Astrocyte of the hippocampus (primary cell): ENCODE results near the gene BRK1.
"Not testable (repeated sequence)": the region's sequence is repeated elsewhere in the genome, so short reads cannot be mapped to it uniquely, and the experiment has no call there.

Source experiments
- DNase-seq: peaks from one replicate; pipeline ENCODE4 v3.0.0; 2011; ENCODE audit warnings: low read depth, low spot score

Gene BRK1

DNA sequence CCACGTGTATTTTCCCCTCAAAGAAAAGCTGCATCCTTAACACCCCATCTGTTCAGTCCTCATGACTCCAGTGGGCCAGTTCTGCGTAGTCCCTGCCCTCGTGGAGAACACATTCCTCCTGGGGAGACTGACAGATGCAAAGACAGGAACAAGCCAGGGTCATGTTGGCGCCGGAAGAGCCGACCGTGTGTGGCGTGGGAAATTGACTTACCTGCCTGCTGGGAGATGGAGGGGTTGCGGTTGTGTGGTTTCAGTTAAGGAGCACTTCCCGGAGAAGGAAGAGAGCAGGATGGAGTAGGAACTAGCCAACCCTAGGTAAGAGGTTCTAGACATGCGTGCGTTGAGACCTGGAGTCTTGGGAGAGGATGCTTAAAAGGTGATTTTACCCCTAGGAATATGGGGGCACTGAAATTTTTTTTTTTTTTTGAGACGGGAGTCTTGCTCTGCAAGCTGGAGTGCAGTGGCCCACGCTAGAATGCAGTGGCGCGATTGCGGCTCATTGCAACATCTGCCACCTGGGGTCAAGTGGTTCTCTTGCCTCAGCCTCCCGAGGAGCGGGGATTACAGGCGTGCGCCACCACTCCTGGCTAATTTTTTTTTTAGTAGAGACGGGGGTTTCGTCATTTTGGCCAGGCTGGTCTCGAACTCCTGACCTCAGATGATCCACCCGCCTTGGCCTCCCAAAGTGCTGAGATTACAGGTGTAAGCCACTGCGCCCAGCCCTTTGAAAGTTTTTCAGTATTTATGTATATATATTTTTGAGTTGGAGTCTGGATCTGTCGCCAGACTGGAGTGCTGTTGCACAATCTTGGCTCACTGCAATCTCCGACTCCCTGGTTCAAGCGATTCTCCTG lies 27.5 kb downstream of the BRK1 start:
- DNase-seq: no peak

DNA sequence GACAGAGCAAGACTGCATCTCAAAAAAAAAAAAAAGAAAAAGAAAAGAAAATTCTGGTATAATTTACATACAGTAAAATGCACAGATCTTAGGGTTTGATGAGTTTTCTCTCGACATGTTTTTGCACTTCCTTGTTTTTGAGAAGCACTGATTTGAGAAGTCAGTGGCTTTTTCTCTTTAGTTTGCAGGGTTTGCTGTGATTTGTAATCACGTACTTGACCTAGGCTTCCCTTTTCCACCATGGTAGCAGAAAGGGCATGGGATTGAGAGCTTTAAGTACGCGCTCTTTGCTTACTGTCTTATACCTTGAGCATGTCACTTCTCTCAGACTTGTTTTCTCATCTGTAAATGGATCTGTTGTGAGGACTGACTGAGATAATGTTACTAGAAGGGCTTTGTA lies 30.2 kb downstream of the BRK1 start:
- no peak for DNase-seq

- no peak for DNase-seq
Observed at GRCh38 chr3:10149226-10149625, 33.8 kb downstream of the BRK1 start.

- DNase-seq: no peak
Observed at GRCh38 chr3:10150987-10151386, 35.5 kb downstream of the BRK1 start.

DNA sequence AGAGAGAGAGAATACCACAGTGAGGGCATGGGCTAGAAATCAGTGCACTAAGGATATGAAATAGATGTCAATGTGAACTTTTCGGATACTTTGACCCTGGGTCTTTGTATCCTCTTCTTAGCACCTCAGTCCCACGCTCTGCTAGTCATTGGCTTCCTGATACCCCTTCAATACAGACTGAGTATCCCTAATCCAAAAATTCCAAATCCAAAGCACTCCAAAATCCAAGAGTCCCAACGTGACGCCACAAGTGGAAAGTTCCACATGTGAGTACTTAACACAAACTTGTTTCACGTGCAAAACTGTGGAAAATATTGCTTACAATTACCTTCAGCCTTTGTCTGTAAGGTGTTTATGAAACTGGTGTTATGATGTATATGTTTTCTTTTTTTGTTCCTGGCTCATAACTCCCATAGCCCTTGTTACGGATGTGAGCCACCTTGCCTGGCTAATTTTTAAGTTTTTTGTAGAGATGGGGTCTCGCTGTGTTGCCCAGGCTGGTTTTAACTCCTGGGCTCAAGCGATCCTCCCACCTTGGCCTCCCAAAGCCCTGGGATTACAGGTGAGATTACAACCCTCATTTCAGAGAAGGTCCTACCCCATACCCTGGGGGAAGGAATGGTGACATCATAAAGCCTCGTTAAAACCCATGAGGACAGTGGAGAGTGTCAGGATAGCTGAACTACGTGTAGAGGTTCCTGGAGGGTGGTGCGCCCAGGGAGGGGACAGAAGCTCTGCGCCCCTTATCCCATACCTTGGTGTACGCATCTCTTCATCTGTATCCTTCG lies 39.1 kb downstream of the BRK1 start:
- no peak for DNase-seq

- no peak for DNase-seq
Observed at GRCh38 chr3:10155123-10155472, 39.6 kb downstream of the BRK1 start.

DNA sequence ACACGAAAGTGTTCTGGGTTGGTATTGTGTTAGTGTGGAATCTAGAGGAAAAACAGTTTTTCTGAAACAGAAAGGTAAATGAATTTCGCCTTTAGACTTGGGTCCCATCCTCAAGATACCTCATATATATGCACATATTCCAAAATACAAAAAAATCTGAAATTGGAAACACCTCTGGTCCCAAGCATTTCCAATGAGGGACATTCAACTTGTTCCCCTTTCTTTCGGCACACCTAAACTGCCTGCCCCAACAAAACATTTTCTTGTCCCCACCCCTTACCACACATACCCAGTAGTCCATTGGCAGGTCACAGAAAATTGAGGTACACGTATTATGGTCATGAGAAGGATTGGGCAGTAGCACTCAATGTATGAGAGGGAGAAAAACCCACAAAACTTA lies 40.2 kb downstream of the BRK1 start:
- no peak for DNase-seq

GRCh38 chr3:10157031-10157430 lies 41.6 kb downstream of the BRK1 start:
- DNase-seq: no peak

DNA sequence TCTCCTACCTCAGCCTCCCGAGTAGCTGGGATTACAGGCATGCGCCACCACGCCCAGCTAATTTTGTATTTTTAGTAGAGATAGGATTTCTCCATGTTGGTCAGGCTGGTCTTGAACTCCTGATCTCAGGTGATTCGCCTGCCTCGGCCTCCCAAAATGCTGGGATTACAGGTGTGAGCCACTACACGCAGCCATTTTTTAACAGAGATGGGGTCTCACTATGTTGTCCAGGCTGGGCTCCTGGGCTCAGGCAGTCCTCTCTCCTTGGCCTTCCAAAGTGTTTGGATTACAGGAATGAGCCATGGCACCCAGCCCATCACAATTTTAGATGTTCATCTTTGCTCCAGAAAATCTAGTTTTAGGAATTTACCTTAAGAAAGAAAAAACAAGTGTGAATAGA lies 43.1 kb downstream of the BRK1 start:
- not testable (repeated sequence) for DNase-seq

DNA sequence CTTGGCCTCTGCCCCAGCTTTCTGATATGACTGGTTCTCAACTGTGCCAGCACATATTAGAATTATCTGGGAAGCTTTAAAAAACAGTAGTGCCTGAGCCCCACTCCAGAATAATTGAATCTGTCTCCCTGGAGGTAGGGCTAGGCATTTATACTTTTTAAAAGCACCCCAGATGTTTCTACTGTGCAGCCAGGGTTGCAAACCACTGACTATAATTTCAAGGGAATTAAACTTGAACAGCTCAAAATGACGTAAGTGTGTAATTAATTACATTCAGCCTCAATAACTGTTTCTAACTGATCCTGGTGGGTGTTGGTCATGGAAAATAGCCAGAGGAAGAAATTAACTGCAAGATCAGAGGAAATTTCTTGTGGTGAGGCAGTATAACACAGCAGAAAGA lies 44.9 kb downstream of the BRK1 start:
- DNase-seq: peak; percentile 41

- DNase-seq: no peak
Observed at GRCh38 chr3:10160925-10161324, 45.5 kb downstream of the BRK1 start.

GRCh38 chr3:10162185-10162584 lies 46.7 kb downstream of the BRK1 start:
- no peak for DNase-seq

GRCh38 chr3:10164201-10164545 lies 48.7 kb downstream of the BRK1 start:
- DNase-seq: not testable (repeated sequence)

DNA sequence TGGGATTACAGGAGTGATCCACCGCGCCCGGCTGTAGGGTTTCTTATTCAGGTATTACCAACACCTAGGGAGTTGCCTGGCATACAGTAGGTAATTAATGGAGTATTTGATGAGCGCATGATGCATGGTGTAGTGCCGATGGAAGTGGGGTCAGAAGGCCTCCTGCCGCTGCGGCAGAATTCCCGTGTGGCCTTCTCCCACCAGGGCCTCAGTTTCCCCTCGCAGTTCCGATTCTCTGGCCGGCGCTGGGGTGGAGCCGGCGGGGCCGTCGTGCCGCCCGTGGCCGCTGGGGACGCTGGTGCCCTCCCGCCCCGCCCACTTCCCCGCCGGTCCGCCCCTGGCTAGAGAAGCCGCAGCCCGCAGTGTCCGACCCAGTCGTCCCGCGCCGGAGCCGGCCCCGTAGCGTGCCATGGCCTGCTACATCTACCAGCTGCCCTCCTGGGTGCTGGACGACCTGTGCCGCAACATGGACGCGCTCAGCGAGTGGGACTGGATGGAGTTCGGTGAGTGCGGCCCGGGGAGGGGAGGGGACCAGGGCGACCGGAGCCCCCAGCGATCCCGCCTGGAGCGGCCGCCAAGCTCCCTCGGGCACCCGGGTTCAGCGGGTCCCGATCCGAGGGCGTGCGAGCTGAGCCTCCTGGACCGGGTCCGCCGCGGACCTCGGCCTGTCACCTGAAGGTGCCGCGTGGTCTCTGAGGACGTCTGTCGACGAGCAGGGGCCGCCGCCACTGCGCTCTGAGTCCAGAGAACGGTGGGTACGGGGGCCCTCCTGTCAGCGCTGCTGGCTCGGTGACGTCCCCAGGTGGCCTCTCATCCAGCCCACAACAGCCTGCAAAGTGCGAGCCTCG lies 49.3 kb downstream of the BRK1 start, which contains the start of gene IRAK2:
Gene IRAK2, plus strand, starts transcription at position 374 of the 848 bp plus-strand sequence. Its CDS starts 36 bp downstream, at position 410.
- peak; percentile 89 for DNase-seq

GRCh38 chr3:10166213-10166604 lies 50.7 kb downstream of the BRK1 start:
- no peak for DNase-seq

DNA sequence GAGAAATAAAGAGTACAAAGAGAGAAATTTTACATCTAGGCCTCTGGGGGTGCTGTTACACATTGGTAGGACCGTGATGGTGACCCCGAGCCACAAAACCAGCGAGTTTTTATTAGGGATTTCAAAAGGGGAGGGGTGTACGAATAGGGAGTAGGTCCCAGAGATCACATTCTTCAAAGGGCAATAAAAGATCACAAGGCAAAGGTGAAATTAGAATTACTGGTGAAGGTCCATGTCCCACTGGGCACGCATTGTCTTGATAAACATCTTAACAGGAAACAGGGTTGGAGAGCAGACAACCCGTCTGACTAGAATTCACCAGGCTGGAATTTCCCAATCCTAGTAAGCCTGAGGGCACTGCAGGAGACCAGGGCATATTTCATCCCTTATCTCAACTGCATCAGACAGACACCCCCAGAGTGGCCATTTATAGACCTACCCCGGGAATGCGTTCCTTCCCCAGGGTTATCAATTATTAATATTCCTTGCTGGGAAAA lies 53.6 kb downstream of the BRK1 start:
- no peak for DNase-seq

- DNase-seq: no peak
Observed at GRCh38 chr3:10170915-10171478, 55.5 kb downstream of the BRK1 start.

- no peak for DNase-seq
Observed at GRCh38 chr3:10173095-10173925, 57.8 kb downstream of the BRK1 start.

DNA sequence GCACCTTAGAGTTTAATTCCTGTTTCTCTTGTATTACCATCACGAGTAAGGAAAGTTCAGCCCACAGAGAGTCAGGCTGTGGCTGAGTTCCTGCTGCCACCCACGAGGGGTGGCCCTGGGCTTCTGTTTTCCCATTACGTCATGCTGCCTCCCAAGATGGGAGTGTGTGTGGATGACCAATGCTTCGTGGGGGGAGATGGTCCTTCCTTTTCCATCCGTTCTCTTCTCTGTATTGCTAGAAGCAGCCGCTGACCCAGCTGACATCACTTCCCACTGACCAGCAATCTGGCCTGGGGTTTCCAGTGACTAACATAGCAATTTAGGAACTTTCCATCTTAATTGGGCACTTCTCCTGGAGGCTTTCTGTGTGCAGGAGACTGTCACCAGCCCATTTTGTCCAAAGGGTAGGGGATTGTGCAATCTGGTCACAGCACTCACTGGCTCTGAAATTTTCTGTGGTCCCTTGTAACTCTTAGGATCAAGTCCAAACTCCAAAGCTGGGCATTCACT lies 58.5 kb downstream of the BRK1 start:
- peak; percentile 96 for DNase-seq

DNA sequence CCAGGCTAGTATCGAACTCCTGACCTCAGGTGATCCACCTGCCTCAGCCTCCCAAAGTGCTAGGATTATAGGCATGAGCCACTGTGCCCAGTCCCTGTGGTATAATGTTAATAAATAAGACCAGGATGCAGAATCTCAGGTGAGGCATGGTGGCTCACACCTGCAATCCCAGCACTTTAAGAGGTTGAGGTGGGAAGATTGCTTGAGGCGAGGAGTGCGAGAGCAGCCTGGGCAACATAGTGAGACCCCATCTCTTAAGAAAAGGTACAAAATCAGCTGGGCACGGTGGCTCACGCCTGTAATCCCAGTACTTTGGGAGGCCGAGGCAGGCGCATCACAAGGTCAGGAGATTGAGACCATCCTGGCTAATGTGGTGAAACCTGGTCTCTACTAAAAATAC lies 59.9 kb downstream of the BRK1 start:
- not testable (repeated sequence) for DNase-seq
